AG10803 (cell line): ENCODE measurements around the gene SIL1.

Source experiments
- DNase-seq: peaks from one replicate; pipeline ENCODE4 v3.0.0; 2010; ENCODE audit warnings: low read depth
- H3K4me3 ChIP-seq: 2 replicates; pipeline ENCODE4 v1.5.1; 2011; ENCODE audit warnings: mild to moderate bottlenecking, low read length, control low read depth
- CTCF ChIP-seq: conservative IDR thresholded peaks from 2 replicates; pipeline ENCODE4 v1.5.1; 2011; ENCODE audit warnings: mild to moderate bottlenecking, low read length, control low read depth, inconsistent platforms

Gene SIL1

GRCh38 chr5:138981131-138981530 lies 217.0 kb downstream of the SIL1 start:
- no peak for TF ChIP-seq CTCF
- peak; percentile 83 for DNase-seq
- H3K4me3 ChIP-seq: no peak overlapping the region

- H3K4me3 ChIP-seq: no peak overlapping the region
- no peak for DNase-seq
- TF ChIP-seq CTCF: no peak
These were observed 217.7 kb downstream of the SIL1 start for GRCh38 chr5:138980441-138980840.

- no peak for TF ChIP-seq CTCF
These were observed 218.4 kb downstream of the SIL1 start for GRCh38 chr5:138979684-138980280.

GRCh38 chr5:138978581-138978980 lies 219.6 kb downstream of the SIL1 start:
- H3K4me3 ChIP-seq: no peak overlapping the region
- no peak for TF ChIP-seq CTCF
- no peak for DNase-seq

More at GRCh38 chr5:138979684-138980280, 218.4 kb downstream of the SIL1 start:
- no peak overlapping the region for H3K4me3 ChIP-seq
- DNase-seq: no peak

- DNase-seq: peak; percentile 39
- TF ChIP-seq CTCF: no peak
- no peak overlapping the region for H3K4me3 ChIP-seq
These were observed 220.1 kb downstream of the SIL1 start for GRCh38 chr5:138978080-138978479.

GRCh38 chr5:138975098-138975847 lies 222.9 kb downstream of the SIL1 start:
- DNase-seq: peak; percentile 84
- TF ChIP-seq CTCF: no peak

More at GRCh38 chr5:138975098-138975847, 222.9 kb downstream of the SIL1 start:
- H3K4me3 ChIP-seq: no peak overlapping the region
